ENCODE results near the gene VIPR2.

DNA sequence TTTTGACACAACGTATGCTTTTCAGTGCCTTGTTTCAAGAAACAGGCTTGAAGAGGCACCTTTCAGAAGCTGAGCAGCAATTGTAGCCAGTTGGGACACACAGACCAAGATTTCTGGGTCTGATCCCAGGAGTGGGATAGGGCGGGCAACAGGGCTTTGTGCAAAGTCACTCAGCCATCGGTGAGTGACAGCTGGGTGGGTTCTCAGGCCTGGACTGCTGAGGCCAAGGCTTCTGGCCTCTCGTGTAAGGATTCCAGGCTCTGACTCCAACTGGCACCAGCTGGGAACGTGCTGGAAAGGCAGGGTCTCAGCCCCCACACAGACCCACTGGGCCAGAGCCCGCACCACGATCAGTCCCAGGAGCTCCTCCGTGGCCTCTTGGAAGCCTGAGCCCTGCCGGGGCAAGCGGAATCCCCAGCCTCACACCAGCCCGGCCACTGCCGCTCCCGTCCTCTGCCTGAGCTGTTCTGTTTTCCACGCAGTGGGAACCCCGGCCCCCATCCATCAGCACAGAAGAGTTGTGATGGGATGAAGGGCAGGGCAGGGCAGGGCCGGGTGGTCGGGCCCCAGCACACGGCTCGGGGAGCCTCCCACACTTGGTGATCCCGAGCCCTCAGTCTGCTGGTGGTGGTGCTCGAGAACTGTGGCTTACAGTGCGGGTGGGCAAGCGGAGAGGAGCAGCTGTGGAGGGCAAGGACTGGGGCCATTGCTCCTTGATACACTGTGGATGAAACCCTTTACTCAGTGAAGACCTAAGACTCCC, 46.8 kb downstream of the VIPR2 start:
- TF ChIP-seq, protein P1, sequence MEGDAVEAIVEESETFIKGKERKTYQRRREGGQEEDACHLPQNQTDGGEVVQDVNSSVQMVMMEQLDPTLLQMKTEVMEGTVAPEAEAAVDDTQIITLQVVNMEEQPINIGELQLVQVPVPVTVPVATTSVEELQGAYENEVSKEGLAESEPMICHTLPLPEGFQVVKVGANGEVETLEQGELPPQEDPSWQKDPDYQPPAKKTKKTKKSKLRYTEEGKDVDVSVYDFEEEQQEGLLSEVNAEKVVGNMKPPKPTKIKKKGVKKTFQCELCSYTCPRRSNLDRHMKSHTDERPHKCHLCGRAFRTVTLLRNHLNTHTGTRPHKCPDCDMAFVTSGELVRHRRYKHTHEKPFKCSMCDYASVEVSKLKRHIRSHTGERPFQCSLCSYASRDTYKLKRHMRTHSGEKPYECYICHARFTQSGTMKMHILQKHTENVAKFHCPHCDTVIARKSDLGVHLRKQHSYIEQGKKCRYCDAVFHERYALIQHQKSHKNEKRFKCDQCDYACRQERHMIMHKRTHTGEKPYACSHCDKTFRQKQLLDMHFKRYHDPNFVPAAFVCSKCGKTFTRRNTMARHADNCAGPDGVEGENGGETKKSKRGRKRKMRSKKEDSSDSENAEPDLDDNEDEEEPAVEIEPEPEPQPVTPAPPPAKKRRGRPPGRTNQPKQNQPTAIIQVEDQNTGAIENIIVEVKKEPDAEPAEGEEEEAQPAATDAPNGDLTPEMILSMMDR (IDR thresholded peaks at IDR 0.05 in 8 of 11, conservative IDR thresholded peaks at IDR 0.05 in 3 of 11): no peak
- no peak for TF ChIP-seq POLR2A (IDR thresholded peaks at IDR 0.05)
